ENCODE results near the gene WWTR1. TPM values are rescaled to one million over a fixed set of nuclear protein-coding genes. Genes with fewer than 3 reads are reported as not detected.

WWTR1 gene
- polyA plus RNA-seq, 12 donors = 65.8 to 93.3 (median 77.5) TPM; not detected in 1

DNA sequence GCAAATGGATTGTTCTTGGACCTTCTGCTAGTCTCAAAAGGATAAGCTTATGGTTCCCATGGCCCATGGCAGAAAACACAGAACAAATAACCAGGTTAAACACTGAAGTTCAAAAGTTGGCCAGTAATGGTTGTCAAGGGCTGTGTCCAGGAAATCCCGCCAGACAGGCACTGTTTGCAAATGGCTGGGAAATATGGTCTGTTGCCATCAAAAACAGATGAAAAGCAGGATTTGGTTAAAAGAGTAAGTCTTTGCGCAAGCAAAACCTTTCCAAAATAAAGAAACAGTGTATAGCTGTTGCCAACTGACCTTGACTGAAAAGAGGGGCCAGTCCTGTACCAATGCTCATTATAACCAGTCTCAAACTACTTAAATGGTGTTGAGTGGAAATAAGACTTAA lies 58.6 kb downstream of the WWTR1 start:
- DNase-seq = no peak

DNA sequence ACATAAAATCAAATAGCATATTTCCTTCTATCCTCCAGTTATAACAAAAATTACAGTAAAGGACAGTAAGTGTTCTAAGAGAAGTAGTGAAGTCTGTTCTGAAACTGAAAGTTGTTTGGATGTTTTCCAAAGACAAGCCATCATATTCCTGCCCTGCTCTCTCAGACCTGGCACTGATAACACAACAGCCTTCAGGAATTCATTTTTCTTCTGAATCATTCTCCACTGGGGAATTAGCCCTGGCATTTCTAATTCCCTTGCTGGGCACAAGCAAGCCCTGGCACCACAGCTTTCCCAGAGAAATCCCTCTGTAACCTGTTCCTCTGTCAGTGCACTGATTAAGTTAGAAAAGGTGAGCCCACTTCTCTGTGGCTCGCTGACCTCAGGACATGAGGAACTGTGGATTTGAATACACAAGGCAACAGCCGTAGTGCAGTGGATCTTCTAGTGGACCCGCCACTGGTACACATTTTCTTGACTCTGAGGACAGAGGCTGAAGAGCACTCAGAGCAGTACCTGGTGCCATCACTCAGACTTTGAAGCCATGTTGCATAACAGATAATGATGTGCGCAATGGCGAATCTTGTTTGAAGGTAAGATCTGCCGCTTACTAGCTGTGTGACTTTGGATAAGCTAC lies 61.6 kb downstream of the WWTR1 start:
- DNase-seq = no peak

DNA sequence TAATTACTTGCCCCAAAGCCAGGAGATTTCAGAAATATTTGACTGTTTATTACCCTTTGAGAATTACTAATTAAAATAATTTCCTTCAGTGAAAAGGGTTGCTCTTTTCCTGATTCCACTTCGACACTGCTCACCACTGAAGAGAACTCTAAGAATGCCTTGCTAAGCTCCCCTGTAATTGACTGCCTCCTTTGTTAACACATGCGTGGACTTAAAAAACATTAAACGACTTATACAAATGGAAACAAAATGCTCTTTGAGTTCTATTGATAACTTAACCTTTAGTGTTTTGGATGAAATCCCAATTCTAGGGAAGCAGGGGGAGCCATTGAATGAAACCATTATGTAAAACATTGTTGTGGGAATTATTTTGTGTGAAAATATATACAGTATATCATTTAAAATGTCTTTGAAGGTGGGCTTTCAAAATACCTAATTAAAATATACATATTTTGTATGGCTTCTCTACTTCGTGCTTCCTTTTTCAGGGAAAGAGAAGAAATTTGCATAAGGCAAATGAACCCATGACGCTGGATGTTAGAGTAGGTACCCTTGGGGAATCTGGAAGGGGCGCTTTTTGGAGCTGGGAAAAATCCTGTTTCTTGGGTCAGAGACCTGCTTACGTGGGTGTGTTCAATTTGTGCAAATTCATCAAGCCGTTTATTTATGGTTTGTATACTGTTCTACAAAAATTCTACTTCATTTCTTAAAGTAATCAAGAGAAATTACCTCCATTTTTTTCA lies 64.2 kb downstream of the WWTR1 start:
- no peak for DNase-seq

DNA sequence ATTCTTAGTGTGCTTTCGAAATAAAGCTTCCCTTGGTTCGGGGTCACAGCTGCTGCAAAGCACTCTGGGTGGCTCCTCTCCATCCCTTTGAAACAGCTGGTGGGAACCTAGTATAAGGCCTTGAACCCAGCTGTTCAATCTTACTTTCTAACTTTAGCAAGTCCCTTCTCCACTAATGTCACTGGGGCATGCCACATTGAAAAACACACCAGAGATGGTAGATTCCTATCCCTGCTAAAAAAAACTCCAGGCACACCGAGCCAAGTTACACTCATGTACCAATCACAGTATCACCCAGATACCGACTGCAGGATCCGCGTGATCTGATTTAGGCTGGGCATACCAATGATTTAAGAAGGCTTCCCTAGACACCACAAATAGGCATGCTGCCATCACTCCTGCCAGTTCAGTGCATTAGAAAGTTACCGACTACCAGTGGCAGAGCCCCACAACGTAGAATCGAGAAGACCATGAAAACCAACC lies 65.0 kb downstream of the WWTR1 start:
- no peak for DNase-seq

DNA sequence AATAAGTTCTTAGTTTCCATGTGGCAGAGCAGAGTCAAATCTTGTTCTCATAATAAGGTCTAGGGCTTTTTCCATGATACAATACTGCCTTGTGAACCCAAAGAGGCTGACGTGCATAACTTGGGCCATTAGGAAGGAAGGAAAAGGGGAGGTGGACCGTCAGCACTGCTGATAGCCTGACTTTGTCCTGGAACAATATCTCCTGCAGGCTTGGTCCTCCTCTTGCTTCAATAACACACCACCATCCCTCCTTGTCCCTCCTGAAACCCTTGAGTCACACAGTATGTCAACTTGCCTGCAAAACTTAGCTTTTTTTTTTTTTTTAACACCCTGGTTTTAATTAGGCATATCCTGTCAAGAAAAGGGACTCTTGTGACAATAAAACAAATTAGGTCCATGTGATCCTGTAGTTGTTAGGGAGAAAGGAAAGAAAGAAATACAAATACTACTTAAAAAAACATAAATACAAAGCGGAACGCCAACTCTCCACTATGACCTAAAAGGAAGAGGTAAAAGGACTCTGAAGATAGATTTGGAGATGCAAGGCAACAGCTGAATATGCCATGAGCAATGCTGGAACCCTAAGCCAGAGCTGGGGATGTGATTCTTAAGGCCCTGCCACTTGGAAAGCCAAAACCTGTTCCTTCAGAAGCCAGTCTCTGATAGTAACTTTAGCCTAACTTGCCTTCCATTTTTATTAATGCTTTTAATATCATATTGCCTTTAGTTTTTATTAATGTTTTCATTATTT lies 67.0 kb downstream of the WWTR1 start:
- no peak for DNase-seq

DNA sequence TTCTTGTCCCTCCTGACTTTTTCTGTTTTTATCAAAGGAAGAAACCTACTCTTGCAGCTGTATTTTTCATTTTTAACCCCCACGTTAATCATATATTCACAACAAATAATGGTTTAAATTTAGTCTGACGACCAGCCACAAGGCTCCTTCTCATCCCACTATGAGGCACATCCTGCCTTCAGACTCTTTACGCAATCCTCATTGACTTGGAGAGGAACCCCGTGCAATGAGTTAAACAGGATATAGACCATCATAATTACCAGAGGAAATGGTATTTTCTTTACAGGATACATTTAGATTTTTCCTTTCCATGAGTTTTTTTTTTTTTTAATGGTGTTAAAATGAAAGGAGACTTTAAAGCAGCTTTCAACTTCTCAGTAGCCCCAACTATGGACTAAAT lies 68.5 kb downstream of the WWTR1 start:
- DNase-seq = no peak

DNA sequence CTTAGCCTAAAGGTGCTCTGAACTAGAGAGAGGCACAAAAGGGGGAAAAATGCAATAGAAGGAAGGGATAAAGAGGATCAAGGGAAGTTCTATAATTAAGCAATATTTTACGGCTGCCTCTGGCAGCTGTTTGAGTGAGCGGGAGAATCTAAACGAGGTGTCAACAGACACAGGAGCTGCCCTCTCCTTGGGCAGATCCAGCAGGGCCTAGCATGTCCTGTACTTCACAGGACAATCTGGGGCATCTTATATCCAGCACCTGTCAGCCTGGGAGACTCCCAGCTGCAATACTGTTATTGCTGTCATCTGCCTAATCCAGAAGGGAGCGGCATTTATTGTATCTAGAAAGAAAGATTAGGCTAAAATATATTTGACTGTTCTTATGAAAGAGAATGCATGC lies 68.9 kb downstream of the WWTR1 start:
- DNase-seq = no peak

DNA sequence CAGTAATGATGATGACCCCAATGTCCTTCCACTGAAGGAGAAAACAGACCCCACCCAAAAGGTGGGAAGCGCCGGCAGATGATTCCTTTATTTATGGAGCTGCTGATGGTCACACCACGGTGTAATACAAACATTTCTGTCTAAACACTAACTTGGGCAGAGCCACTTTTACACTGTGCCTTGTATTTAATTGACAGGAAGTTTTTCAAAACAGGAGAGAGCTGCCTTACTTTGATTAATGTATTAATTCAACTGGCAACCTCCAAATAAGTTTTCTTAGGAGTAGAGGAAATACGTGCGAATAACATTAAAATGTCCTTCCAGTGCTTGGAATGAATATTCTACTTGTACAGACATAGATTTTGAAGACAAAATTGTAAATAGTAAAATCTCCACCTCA lies 70.4 kb downstream of the WWTR1 start:
- no peak for DNase-seq

DNA sequence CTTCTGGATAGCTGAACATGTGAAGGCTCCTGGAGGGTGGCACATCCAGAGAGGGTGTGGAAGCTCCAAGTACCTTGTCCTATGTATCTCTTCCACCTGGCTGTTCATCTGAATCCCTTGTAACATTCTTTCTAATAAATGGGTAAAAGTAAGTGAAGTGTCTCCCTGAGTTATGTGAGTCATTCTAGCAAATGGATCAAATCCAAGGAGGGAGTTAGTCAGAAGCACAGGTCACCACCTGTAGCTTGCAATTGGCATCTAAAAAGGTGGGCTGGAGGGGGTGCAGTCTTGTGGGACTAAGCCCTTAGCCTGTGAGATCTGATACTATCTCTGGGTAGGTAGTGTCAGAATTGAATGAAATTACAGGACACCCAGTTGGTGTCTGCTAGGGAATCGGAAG lies 71.0 kb downstream of the WWTR1 start:
- no peak for DNase-seq

DNA sequence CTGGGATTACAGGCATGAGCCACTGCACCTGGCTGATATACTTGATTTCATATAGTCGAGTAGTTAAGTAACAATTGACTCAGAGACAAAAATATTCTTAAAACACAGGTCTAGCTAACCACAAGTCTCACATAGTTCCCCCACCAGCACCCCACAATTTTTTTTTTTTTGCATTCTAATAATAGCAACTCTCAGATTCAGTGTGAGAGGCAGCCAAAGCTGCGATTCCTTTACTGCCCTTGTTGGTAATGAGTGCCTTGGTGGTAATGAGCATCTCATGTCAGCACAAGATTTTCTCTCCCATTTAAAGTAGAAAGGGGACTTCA lies 72.5 kb downstream of the WWTR1 start:
- DNase-seq = no peak

DNA sequence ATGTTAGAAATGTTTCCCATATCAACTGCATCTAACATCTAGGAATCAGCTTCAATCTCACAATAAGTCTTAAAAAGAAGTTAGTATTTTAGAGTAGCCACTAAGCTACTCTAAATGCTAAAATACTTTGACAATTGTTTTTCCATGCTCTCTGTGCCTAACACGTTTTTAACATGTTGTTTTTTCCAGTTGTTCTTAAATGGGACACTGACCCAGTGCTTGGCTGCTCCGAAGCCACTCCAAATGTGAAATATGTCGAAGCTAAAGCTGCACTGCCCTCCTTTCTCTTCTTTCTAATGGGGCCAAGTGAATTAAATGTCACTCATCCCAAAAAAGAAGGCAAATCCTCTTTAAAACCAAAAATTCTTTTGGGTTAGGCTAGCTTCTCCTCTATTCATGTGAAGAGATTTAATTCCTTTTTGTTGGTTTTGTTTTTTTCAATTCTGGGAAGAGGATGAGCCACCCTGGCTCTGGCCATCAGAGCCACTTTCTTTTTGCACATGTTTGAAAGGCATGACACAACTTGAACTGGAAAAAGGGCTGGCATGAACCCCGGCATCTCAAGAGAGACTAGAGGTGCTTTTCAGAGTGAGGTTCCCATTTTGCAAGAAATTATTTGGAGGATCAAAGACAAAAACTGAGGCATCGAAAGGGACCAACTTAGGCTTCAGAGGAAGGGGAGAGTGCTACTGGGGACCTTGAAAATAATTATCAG lies 73.7 kb downstream of the WWTR1 start:
- no peak for DNase-seq

DNA sequence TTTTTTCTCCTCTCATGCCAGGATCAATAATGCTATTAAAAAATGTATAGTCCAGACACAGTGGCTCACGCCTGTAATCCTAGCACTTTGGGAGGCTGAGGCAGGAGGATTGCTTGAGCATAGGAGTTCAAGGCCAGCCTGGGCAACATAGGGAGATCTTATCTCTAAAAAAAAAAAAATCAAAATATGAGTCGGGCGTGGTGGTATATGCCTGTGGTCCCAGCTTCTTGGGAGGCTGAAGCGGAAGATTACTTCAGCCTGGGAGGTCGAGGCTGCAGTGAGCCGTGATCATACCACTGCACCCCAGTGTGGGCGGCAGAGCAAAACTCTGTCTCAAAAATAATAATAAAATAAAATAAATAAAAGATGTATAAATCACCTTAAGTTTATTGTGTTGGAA lies 75.4 kb downstream of the WWTR1 start:
- no peak for DNase-seq

DNA sequence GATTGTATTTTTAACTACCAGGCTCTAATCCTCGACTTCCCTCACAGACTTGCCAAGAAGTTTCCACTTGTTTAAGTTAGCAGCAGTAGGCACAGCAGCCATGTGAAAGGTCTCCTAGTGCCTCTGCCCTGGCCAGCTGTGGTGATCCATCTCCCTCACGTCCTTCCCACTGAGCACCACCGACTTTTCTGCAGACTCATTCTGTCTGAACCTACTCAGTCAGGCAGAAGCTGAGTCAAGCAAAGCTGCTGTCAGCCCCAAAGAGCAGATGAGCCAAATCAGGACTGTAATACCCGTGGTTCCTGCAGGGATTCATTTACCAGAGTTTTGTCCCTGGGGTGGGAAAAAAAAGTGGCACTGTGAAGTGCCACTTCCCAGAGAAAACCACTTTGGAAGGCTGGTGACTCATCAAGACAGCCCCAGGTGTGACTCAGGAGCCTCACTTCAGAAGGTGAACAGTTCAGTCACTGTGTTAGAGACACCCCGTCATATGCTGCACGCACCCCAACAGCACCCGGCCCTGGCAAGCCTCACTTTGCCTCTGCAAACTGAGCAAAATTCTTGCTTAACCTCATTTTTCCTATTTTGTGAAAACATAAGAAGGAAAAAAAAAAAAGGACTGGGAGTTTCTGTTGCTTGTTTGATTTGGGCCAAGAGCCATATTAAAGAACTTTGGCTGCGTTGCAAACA lies 76.0 kb downstream of the WWTR1 start:
- DNase-seq = peak; percentile 58

DNA sequence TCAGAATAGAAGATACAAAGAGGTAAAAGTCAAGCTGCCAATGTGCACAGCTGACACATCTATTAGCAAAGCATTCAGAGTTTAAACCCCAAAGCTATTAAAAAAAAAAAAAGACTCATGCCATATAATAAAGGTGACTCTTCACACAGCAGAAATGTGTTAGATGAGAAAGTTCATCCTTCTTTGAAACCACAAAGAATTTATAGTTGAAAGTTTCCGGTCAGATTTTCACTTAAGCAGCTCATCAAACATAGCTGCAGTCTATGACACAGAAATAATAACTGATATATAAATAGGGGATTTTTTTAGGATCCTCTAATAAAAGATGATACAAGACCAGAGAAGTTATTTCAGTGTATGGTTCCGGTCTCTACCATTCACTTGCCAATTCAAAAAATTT lies 76.6 kb downstream of the WWTR1 start:
- DNase-seq = no peak

DNA sequence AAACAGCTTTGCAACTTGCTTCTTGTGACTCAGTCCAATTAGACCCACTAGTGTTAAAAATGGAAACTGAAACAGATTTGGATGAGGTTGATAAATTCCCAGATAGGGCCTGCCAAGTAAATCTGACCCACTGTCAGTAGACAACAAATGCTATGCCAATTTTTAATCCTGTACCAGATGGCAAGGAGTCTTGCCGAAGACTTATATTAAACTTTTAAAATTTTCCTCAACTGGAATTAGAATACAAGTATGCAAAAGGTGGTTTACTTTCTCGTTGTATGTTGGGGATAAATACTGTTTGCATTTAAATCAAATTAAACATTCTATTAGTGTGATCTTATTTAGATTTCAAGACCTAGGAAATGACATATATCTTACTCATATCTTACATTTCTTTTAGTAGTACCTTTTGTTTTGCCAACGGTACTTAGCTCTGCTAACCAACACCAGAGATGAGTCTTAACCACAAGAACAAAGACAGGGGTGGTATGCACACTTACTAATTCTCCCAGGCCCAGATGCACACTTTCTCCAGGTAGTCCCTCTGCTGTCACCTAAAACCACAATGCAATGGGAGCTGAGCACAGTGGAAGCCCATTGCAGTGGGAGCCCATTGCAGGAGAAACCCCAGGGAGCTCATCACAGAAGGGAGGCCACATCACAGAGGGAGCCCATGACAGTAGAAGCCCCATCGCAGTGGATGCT lies 77.8 kb downstream of the WWTR1 start:
- no peak for DNase-seq

DNA sequence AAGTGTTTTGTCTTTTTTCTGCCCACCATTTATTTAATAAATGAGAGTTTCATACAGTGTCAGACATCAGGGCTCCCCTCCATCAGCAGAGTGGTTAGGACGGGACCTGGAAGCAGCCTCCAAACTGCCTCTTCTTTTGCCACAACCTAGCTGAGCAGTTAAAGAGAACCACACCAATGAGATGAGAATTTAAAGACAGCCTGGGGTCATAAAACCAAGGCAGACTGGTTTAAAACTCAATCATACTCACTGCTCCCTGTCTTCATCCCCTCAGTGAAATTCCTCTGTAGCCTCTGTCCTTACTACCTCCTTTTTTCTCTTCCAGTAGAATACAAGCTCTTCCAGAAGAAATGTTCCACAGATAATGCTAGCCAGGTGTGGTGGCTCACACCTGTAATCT lies 78.7 kb downstream of the WWTR1 start:
- no peak for DNase-seq

DNA sequence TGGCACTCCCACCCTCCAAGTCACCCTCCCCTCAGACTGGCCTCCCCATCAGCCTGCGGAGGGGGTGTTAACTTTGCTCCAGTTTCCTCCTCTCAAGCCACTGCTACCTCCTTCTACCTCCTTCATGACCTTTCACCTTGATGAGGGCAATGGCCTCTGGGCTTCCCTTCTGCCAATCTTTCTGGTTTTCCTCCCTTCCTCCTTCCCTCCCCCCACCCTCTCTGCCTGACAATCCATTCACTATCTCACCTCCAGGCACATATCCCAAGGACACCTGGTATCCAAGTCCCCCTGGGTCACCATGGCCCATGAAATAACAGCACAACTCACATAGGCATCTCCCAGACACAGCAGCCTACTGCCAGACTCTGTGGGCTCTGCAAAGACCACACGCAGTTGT lies 80.0 kb downstream of the WWTR1 start:
- no peak for DNase-seq

DNA sequence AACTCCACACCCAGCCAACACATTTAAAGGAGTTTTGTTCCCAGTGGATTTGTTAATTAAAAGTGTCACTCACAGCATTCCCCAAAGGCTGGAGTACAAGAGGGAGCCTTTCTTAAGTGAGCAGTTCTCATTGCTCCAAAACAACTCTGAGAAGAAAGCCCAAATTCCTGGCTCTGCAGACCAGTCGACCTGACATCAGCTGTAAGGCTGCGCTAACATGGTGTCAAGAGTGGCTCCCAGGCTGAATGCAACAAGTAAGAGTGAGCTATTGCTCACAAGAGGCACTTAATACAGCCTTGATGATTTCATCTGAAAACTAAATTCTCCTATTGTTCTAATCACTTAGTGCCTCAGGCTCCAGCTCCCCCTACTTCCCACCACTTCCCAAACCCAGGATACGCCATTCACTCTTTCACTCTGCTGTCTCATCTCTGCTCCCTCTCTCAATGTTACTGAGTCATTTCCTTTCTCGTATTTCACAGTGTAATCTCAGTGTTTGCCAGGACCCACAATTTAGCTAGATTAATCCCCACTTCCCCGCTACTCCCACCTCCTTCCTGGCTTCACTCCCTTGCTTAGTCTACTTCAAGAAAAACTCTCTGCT lies 81.8 kb downstream of the WWTR1 start:
- DNase-seq = peak; percentile 76

DNA sequence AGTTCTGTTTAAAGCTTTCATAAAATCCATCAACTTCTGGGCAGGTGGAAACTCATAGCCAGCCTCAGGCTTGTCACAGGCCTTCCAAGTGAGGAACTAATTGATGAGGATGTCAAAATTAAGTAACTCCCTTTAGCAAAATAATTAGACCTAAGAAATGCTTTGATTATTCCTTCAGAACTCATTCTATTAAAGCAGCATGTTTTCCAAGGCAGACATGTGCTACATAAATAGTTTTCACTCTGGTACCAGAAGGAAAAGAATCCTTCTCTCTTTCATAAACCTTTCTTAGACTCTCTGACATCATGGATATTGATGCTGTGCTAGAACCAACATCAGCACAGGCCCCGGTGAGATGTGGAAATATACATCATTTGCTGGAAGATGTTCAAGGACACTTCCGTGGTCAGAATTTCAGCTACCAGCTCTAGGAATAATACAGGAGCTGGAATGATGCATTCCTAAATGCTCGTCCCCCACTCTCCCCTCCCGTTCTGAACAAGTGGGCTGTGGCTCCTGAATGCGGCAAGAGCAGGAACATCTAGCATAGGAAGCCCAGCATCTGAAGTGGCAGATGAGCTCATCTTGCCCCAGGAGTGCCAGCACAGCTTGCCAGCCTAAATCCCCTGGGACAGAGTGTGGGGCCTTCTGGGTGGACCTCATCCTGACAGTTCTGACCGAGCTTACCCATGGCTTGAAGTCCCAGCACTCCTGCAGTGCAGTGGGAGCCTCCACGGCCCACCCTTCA lies 82.4 kb downstream of the WWTR1 start:
- DNase-seq = peak; percentile 59

Measured in muscle of arm (tissue), 12 donors.